HCT116 (cell line): Measurements from ENCODE around the gene NFATC1. TPM values are rescaled to one million over a fixed set of nuclear protein-coding genes. Genes with fewer than 3 reads are reported as not detected.

Experiments
- ATAC-seq: fragments of 200-7000 bp; cut with Tn5 transposase; 2 replicates; pipeline ENCODE4 v1.9.1; 2020; ENCODE audit warnings: mild to moderate bottlenecking, moderate library complexity
- BruUV-seq: library from RNA; stranded (reverse); fragments of 400-500 nt; replicated peaks from 2 replicates; lab custom pipeline; 2021; lab: Mats Ljungman, UMichigan
- CTCF ChIA-PET: fragments of 300-600 bp; sonication (Branson Sonifier 250); formaldehyde crosslinking; loops from one replicate; lab custom pipeline; 2021; ENCODE audit warnings: antibody characterized with exemption; lab: Charles Lee
- POLR2A ChIA-PET: fragments of 300-600, 350-600 bp; sonication (Branson Sonifier 250); formaldehyde crosslinking; loops from one replicate; lab custom pipeline; 2021; ENCODE audit warnings: antibody characterized with exemption; lab: Charles Lee
- RAD21 ChIA-PET, 2 experiments: fragments of 300-600 bp; sonication (Branson Sonifier 250); formaldehyde crosslinking; loops; one replicate each; lab custom pipeline; 2023; ENCODE audit warnings: low total read pairs in 2 of 2; ENCODE audit not compliant: uncharacterized antibody in 2 of 2, unreplicated experiment in 2 of 2, low non-redundant PET in 1 of 2; lab: Charles Lee
- DNase-seq: peaks from one replicate; pipeline ENCODE4 v3.0.0-alpha.2; 2010; ENCODE audit warnings: low read depth, low spot score
- H2AFZ ChIP-seq: fragments of 200-600 bp; shearing (Covaris generic), sonication (generic); 2 replicates; pipeline ENCODE4 v1.6.1; 2017; ENCODE audit warnings: low read depth, mixed run types, mixed read lengths, antibody characterized with exemption, low read length; ENCODE audit not compliant: poor library complexity, severe bottlenecking
- H3K27ac ChIP-seq: 2 replicates; pipeline ENCODE4 v1.5.1; 2012; ENCODE audit warnings: low read depth, low read length
- H3K27me3 ChIP-seq: fragments of 200-600 bp; sonication (generic); 2 replicates; pipeline ENCODE4 v1.6.1; 2016; ENCODE audit warnings: mixed run types, low read length, mixed read lengths; ENCODE audit not compliant: insufficient read depth
- H3K36me3 ChIP-seq, 2 experiments: fragments of 200-500 bp in 1 of 2; fragments of 200-600 bp in 1 of 2; sonication (Bioruptor generic) in 1 of 2; sonication (generic) in 1 of 2; 2 replicates each; pipeline versions ENCODE4 v1.5.1 to v1.6.1; 2014 to 2016; ENCODE audit warnings: low read length in 2 of 2, inconsistent platforms in 1 of 2, mixed read lengths in 1 of 2, mixed run types in 1 of 2; ENCODE audit not compliant: insufficient read depth in 2 of 2, control insufficient read depth in 1 of 2
- H3K4me1 ChIP-seq, 2 experiments: fragments of 200-600 bp in 1 of 2; sonication (generic) in 1 of 2; 2 replicates each; pipeline versions ENCODE4 v1.5.1 to v1.6.1; 2012 to 2017; ENCODE audit warnings: low read length in 2 of 2, inconsistent platforms in 1 of 2, mild to moderate bottlenecking in 1 of 2, mixed read lengths in 1 of 2, mixed run types in 1 of 2, moderate library complexity in 1 of 2; ENCODE audit not compliant: insufficient read depth in 2 of 2, control insufficient read depth in 1 of 2
- H3K4me2 ChIP-seq: fragments of 200-600 bp; sonication (generic); 2 replicates; pipeline ENCODE4 v1.6.1; 2017; ENCODE audit warnings: mixed run types, low read length, mixed read lengths
- H3K4me3 ChIP-seq, 2 experiments: fragments of 200-600 bp in 1 of 2; sonication (generic) in 1 of 2; replicated peaks in 1 of 2; 2 replicates each; pipeline ENCODE4 v1.5.1; 2011 to 2016; ENCODE audit warnings: low read length in 2 of 2, control low read depth in 1 of 2, low read depth in 1 of 2, mild to moderate bottlenecking in 1 of 2, mixed read lengths in 1 of 2, mixed run types in 1 of 2
- H3K79me2 ChIP-seq: fragments of 200-600 bp; sonication (generic); 2 replicates; pipeline ENCODE4 v1.6.1; 2017; ENCODE audit warnings: mild to moderate bottlenecking, mixed run types, low read length, moderate library complexity, mixed read lengths; ENCODE audit not compliant: insufficient read depth
- H3K9ac ChIP-seq: fragments of 200-600 bp; sonication (generic); 2 replicates; pipeline ENCODE4 v1.6.1; 2016; ENCODE audit warnings: low read length, mixed read lengths
- H3K9me2 ChIP-seq: fragments of 200-600 bp; sonication (generic), shearing (Covaris generic); 2 replicates; pipeline ENCODE4 v1.6.1; 2017; ENCODE audit warnings: mixed run types, mild to moderate bottlenecking, moderate library complexity; ENCODE audit not compliant: insufficient read depth
- H3K9me3 ChIP-seq, 2 experiments: fragments of 200-500 bp in 1 of 2; fragments of 200-600 bp in 1 of 2; sonication (Bioruptor generic) in 1 of 2; sonication (generic) in 1 of 2; 2 replicates each; pipeline ENCODE4 v1.6.1; 2014 to 2017; ENCODE audit warnings: low read length in 2 of 2, mixed read lengths in 2 of 2, inconsistent platforms in 1 of 2, low read depth in 1 of 2, mild to moderate bottlenecking in 1 of 2, mixed run types in 1 of 2, moderate library complexity in 1 of 2; ENCODE audit not compliant: control insufficient read depth in 1 of 2, insufficient read depth in 1 of 2
- H4K20me1 ChIP-seq: fragments of 200-600 bp; sonication (generic), shearing (Covaris generic); 2 replicates; pipeline ENCODE4 v1.6.1; 2017; ENCODE audit warnings: mixed run types, mild to moderate bottlenecking, moderate library complexity; ENCODE audit not compliant: insufficient read depth
- CEBPB ChIP-seq: IDR thresholded peaks from 2 replicates; pipeline ENCODE4 v1.6.1; 2012; ENCODE audit warnings: low read depth
- EGR1 ChIP-seq: IDR thresholded peaks from 2 replicates; pipeline ENCODE4 v1.6.1; 2012; ENCODE audit warnings: low read depth
- EZH2 ChIP-seq: fragments of 200-600 bp; sonication (generic); IDR thresholded peaks from 2 replicates; pipeline ENCODE4 v1.6.1; 2017; ENCODE audit warnings: antibody characterized with exemption, mixed run types
- EZH2phosphoT487 ChIP-seq: fragments of 200-600 bp; IDR thresholded peaks from 2 replicates; pipeline ENCODE4 v1.6.1; 2018; ENCODE audit warnings: antibody characterized with exemption, borderline replicate concordance
- FOSL1 ChIP-seq: IDR thresholded peaks from 2 replicates; pipeline ENCODE4 v1.6.1; 2012; ENCODE audit warnings: low read depth
- POLR2A ChIP-seq: IDR thresholded peaks from 2 replicates; pipeline ENCODE4 v1.7.0; 2011; ENCODE audit warnings: borderline replicate concordance; ENCODE audit not compliant: insufficient read depth, insufficient read length; ENCODE audit errors: extremely low read depth
- POLR2AphosphoS5 ChIP-seq: IDR thresholded peaks from 2 replicates; pipeline ENCODE4 v1.6.1; 2011; ENCODE audit warnings: mild to moderate bottlenecking, low read depth, low read length, moderate library complexity
- RAD21 ChIP-seq: IDR thresholded peaks from 2 replicates; pipeline ENCODE4 v1.6.1; 2012; ENCODE audit warnings: low read depth, mild to moderate bottlenecking
- SIN3A ChIP-seq: IDR thresholded peaks from 2 replicates; pipeline ENCODE4 v1.6.1; 2012; ENCODE audit warnings: low read depth
- SP1 ChIP-seq: IDR thresholded peaks from 2 replicates; pipeline ENCODE4 v1.6.1; 2012; ENCODE audit warnings: low read depth
- SRF ChIP-seq: IDR thresholded peaks from 2 replicates; pipeline ENCODE4 v1.6.1; 2012; ENCODE audit warnings: low read depth
- TCF7L2 ChIP-seq: IDR thresholded peaks from 2 replicates; pipeline ENCODE4 v1.7.0; 2011; ENCODE audit warnings: borderline replicate concordance, inconsistent platforms; ENCODE audit not compliant: insufficient read depth, insufficient read length; ENCODE audit errors: extremely low read depth
- YY1 ChIP-seq: IDR thresholded peaks from 2 replicates; pipeline ENCODE4 v1.6.1; 2011; ENCODE audit warnings: low read length, low read depth, moderate library complexity, mild to moderate bottlenecking; ENCODE audit not compliant: insufficient replicate concordance; ENCODE audit errors: extremely low read depth
- ZBTB33 ChIP-seq: IDR thresholded peaks from 2 replicates; pipeline ENCODE4 v1.6.1; 2011; ENCODE audit warnings: mild to moderate bottlenecking, low read length, moderate library complexity; ENCODE audit not compliant: insufficient replicate concordance; ENCODE audit errors: extremely low read depth
- ZFX ChIP-seq: fragments of 450-650 bp; IDR thresholded peaks from 2 replicates; pipeline ENCODE4 v1.6.1; 2017
- ZNF274 ChIP-seq: fragments of 200-500 bp; sonication (Bioruptor generic); IDR thresholded peaks from 2 replicates; pipeline ENCODE4 v1.6.1; 2014; ENCODE audit warnings: mild to moderate bottlenecking, low read depth, low read length, inconsistent platforms
- intact Hi-C: fragments of 100-400 bp; cut with micrococcal nuclease; formaldehyde crosslinking; loops from 2 replicates; pipeline ENCODE4 v1.10.0; 2022
- total RNA-seq: library from RNA; stranded (reverse); gene quantifications from one replicate; pipeline ENCODE4 v1.2.1, GENCODE V29; 2021; ENCODE audit not compliant: unreplicated experiment

Gene NFATC1
- total RNA-seq, 1 experiment from 2014 or later = 20.8 TPM

DNA sequence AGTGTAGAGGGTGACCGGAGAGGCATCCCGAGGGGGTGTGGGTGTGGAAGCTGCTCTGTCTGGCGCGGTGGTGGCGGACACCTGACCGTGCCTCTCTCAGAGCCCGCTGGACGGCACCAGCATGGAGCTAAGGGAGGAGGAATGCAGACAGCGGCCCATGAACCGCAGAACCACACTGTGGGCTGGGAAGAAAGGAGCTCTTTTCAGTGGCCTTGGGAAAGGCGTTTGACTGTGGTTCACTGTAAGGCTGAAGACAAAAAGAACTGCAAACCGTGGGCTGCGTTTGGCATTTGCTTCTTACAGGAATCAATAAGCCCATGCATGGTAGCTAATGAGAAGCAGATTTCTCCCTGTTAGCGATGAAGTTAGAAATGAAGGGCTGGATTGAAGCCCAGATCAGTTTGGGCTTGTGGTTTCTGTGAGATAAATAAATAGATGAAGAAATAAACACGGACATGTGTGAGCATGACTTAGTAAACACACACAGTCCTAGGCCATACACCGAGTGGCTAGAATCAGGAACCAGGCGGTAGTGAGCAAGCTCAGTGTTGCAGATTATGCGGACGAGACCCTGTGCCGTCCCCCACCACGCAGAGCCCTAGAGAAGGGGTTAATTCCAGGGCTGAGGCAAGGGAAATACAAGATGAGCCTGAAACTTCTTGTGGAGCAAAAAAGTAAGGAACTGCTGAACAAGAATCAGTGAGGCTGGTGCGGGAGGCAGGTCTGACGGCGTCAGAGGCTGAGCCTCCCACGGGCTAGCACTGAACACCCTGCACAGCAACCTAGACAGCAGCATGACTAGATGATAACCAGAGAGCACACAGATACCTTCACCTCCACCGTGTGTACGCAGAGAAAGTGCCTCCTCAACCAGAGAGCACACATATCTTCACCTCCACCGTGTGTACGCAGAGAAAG lies 29.3 kb upstream of the NFATC1 start:
- Histone ChIP-seq H3K9me3 (no peaks in the 10 kb centered on the region), H3K9ac (no peak overlapping the region), H3K79me2 (no peaks in the 10 kb centered on the region), H3K4me1 (peaks cover 10 to 13% of the 10 kb centered on the region in 2 experiments), H3K27ac (no peak overlapping the region), H3K27me3 (no peaks in the 10 kb centered on the region), H3K4me2 (no peak overlapping the region), H4K20me1 (no peaks in the 10 kb centered on the region), H3K36me3 (0 out of 4 replicates have a peak, but pooled peaks cover 0 to 4% of the 10 kb centered on the region in 2 experiments), H3K9me2 (no peaks in the 10 kb centered on the region), H3K4me3 (no peak overlapping the region), H2AFZ (no peak overlapping the region)
- BruUV-seq = no TSS peak
- ChIA-PET RAD21 (no interaction called here), POLR2A (no interaction called here), CTCF (no interaction called here)
- intact Hi-C loops = no loop called here
- ATAC-seq (no peak), DNase-seq (no peak)
- no peak for TF ChIP-seq POLR2AphosphoS5
- TF ChIP-seq SRF = no peak
- no peak for TF ChIP-seq ZFX
- no peak for TF ChIP-seq EZH2phosphoT487
- no peak for TF ChIP-seq SP1

- RAD21 ChIA-PET = no interaction called here
- TF ChIP-seq RAD21 (no peak), FOSL1 (no peak), ZFX (no peak), SIN3A (no peak), ZNF274 (no peak), SP1 (no peak), TCF7L2 (no peak), POLR2A (no peak), EZH2phosphoT487 (no peak), YY1 (no peak), CEBPB (no peak), POLR2AphosphoS5 (no peak), ZBTB33 (no peak), EGR1 (no peak), EZH2 (no peak)
Observed at GRCh38 chr18:79367480-79367879, 28.2 kb upstream of the NFATC1 start.

More at GRCh38 chr18:79367480-79367879, 28.2 kb upstream of the NFATC1 start:
- Histone ChIP-seq H3K36me3 (0 out of 4 replicates have a peak, but pooled peaks cover 0 to 4% of the 10 kb centered on the region in 2 experiments), H3K79me2 (no peaks in the 10 kb centered on the region), H2AFZ (no peak overlapping the region), H4K20me1 (no peaks in the 10 kb centered on the region), H3K27me3 (no peaks in the 10 kb centered on the region), H3K9me3 (no peaks in the 10 kb centered on the region), H3K9me2 (no peaks in the 10 kb centered on the region), H3K4me1 (peaks cover under 1 to 2% of the 10 kb centered on the region in 2 experiments; a peak in 3 of 4 replicates), H3K27ac (no peak overlapping the region), H3K4me2 (no peak overlapping the region), H3K4me3 (no peak overlapping the region), H3K9ac (no peak overlapping the region)
- no TSS peak for BruUV-seq
- no peak for ATAC-seq
- DNase-seq = no peak
- ChIA-PET POLR2A (no interaction called here), CTCF (no interaction called here)
- intact Hi-C loops = no loop called here
